Limb (tissue), 2 donors: Measurements from ENCODE around the gene KMT2D.
A peak's percentile ranks its signal among the peaks of the same experiment; 100 is the strongest.
"Not testable (repeated sequence)": the region's sequence is repeated elsewhere in the genome, so short reads cannot be mapped to it uniquely, and the experiment has no call there.

Experiments
- DNase-seq, 2 donors: peaks; one replicate each; pipeline ENCODE4 v3.0.0-alpha.2; 2016; ENCODE audit errors: extremely low spot score in 2 of 2

Gene KMT2D

GRCh38 chr12:49089821-49090773 lies 29.5 kb upstream of the KMT2D start:
- peak in 1 of 2 donors; percentile 76 for DNase-seq

- no peak for DNase-seq
These were observed 28.3 kb upstream of the KMT2D start for GRCh38 chr12:49088932-49089330.

GRCh38 chr12:49088150-49088931 lies 27.7 kb upstream of the KMT2D start:
- peak; percentile 81 to 86 for DNase-seq

DNA sequence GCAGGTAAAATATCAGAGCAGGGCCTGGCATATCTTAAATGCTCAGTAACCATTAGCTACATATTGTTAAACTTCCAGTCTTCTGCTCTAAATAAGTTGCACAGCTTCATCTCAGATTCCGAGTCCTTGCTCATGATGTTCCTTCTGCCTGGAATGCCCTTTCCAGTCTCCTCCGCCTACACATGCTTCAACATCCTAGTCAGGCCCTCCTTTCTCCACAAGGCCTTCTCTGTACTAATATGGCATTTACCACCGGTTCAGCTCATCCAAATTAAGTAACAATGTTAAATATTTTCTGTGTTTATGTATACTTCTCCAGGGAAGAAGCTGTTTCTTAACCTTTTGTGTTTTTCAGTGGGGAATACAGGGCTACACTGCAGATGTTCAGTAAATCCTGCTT lies 25.5 kb upstream of the KMT2D start:
- no peak for DNase-seq

DNA sequence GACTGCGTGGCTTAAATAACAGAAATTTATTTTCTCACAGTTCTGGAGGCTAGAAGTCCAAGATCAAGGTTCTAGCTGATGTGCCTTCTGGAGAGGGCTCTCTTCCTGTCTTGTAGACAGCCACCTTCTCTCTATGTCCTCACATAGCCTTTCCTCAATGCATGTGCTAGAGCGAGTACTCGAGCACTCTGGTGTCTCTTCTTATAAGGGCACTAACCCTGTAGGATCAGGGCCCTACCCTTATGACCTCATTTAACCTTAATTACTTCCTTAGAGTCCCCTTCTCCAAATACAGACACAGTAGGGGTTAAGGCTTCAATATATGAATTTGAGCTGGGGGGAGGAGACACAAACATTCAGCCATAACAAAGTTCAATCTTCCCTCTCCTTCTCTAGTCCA lies 23.8 kb upstream of the KMT2D start:
- no peak for DNase-seq

DNA sequence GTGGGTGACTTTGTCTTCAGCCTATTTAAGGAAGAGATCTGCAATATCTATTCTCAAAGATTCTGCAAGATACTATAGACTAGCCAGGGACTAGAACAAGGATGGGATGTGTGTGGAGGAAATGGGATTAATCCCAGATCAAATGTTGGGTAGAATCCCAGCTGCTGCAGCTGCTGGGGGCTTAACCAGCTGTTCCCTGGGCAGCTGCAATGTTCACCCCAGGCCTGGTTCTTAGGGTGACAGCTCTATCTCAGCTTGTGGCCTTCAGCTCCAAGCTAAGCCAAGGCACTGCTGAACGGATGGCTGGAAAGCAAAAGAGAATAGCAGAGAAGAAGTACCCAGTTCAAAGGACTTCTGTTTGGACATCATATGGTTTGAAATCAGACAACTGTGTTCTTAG lies 19.2 kb upstream of the KMT2D start:
- DNase-seq, result peak; percentile 52 to 55

- DNase-seq, result no peak
These were observed 10.4 kb upstream of the KMT2D start for GRCh38 chr12:49070971-49071370.

DNA sequence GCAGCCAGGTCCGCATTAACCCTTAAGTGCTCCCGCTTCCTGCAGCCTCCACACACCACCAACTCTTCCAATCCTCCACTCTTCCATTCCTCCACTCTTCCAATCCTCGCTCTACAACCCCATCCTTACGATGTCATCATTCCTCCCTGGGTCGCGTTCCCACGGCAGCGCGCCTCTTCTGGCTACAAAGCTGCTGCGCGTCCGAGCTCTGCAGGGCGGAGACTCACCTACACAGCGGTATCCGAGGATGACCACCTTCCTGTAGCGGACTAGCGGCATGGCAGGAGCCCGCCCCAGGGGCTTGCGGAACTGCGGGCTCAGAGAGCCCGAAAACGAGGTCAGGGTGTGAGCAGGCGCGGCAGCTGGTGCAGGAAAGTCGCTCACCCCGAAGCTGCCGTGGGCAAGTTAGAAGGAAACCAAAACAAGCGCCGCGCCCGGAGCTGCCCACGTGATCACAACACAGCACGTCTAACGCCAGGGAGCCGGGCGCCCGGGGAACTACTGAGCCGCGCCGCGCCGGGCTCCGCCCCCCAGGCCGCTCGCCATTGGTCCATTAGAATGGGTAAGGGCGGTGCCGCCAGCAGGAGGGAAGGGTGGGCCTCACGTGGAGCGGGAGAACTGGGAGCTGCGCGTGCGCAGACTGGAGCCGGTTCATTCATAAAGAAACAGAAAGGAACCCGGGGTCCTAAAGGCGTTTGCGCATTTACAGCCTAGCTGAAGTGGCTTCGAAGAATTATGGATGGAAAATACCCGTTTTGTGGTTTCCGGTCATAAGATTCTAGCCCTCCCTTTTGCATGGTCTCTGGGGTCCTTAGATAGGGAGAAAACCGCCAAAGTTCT lies 9.1 kb upstream of the KMT2D start, which contains the start of gene RHEBL1:
RHEBL1 (minus strand) TSS at position 473 of the 840 bp plus-strand sequence; CDS start at position 279, 194 bp downstream.
- DNase-seq, result peak; percentile 97

DNA sequence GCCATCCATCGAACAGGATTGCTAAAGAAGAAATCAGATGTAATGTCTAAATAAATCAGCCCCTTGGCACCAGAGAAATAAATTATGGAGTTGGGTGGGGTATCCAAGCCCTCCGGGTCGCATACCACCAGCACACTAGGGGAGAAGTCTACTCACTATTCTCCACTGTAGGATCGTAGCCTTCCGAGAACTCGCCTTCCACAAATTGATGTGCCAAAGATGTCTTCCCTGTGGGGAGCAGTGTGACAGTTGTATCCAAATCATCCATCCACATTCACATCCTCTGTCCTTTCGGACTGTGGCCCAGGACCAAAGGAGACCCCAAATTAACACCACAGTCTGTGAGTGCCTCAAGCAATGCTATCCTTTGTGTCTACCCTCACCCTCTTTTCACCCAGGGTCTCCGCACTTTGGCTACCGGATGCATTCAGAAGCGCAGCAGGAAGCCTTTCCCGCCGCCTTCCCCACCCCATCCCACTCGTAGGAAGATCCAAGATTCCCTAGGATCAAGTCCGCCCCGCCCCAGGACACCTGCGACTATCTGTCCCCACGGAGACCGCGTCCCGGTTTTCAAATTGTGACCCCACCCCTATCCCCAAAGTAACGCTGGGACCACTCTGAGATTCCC lies 8.4 kb upstream of the KMT2D start:
- DNase-seq, result no peak

DNA sequence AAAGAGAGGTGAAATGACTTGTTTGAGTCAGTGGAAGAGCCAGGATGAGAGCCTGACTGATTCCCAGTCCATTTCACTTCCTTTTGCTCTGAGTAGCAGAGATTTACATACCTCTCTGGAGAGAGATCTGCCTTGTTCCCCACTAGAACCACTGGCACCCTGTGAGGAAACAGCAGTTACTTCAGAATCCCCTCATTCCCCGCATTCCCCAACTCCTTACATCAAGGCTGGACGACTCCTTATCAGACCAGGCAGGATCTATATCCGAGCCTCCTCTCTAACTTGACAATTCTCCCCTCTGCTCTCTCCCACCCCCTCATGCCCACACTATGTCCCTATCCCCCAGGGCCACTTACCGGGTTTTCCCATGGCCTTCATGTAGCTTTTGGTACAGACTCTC lies 5.5 kb upstream of the KMT2D start:
- DNase-seq, result no peak

GRCh38 chr12:49064767-49065152 lies 4.2 kb upstream of the KMT2D start:
- no peak for DNase-seq

DNA sequence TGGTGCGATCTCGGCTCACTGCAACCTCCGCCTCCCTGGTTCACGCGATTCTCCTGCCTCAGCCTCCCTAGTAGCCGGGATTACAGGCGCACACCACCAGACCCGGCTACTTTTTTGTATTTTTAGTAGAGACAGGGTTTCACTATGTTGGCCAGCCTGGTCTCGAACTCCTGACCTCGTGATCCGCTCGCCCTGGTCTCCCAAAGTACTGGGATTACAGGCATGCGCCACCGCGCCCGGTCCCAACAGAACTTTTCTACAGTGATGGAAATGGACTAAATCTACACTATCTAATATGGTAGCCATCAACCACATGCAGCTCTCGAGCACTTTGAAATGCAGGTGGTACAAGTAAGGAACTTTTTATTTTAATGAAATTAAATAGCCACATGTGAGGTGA lies 1.3 kb upstream of the KMT2D start:
- DNase-seq, result not testable (repeated sequence)

- DNase-seq, result no peak
These were observed 610 bp upstream of the KMT2D start for GRCh38 chr12:49061157-49061650.

GRCh38 chr12:49059299-49060171 lies 1.1 kb downstream of the KMT2D start:
- no peak for DNase-seq

DNA sequence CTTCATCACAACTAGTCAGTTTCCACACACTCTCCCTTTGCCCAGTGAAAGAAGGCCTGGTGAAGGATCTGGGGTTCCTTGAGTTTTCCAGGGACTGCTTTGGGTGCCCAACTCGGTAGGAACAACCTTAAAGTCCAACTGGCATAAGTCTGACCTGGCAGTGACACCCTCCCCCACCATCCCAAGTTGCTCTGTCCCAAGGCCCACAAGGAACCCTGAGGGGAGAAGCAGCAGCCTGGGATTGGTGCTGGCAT lies 1.6 kb downstream of the KMT2D start:
- DNase-seq, result no peak

- DNase-seq, result no peak
These were observed 2.1 kb downstream of the KMT2D start for GRCh38 chr12:49058366-49059044.

DNA sequence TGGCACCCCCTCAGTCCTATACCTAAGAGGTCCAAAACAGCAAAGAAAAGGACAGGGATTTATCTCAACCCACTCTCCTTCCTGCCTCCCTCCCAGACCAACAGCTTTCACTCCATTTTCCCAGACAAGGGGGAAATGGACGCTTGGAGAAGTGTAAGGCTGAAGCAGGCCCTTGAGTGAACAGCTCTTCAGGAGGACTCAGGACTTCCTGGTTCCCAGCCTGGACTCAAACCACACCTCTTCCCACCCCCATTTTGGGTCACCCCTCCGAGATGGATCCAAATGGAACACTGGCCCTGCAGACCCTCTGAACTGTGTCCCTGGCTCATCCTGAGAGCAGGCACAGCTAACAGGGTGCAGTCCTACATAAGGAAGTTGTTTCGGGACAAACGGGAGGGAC lies 2.7 kb downstream of the KMT2D start:
- no peak for DNase-seq

DNA sequence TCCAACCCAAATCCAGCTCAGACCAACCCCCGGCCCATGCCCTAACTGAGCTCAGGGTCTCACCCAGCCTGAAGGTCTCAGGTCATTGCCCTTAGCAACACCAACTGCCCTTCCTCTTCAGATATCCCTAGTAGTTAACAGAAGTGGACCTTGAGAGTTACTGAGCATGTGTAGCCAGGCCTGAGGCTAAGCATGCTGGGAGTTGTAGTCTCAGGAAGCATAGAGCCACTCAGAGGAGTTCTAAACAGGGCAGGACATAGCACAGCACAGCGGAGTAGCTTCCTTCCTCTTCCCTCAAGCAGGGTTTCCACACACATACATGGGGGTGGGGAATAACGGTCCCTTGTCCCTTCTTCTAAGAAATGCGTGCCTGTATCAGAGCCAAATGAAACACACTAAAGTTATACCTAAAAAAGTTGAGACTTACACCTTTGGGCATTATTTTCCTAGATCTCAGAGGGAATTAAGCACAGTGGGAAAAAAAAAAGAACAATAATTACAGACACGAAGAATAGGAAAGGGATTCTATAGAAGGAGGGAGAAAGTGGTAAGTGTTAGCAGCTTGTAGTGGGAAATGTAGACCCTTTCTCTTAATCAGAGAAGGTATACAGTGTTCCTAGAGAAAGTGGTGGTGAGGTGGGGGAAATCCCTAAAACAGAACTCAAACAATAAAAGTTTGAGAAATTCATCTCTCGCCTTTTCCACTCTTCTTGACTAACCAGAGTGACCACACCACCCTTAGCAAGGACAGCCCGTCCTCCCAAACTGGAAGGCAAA lies 4.4 kb downstream of the KMT2D start:
- peak in 1 of 2 donors; percentile 64 for DNase-seq

DNA sequence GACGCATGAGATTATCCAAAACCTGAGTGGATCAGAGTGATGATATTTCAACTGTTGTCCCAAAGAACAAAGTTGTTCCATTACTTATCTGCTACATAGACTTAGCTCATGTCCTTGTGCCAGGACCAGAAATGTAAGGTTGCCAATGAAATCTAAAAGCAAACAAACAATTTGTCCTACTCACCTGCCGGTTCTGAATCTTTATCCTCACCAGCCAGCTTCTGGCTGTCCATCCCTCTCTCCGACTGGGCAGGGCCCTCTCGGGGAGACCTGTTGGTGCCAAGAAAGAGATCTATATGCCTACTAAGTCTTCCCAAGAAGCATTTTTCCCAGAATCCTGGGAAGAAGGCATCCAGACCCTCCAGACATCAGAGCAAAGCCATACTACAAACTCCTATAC lies 5.5 kb downstream of the KMT2D start:
- no peak for DNase-seq
